ENCODE data around the gene MED13L.

MED13L gene

GRCh38 chr12:116057356-116057755, 220.1 kb downstream of the MED13L start:
- DNase-seq (ENCODE audit: low read depth): no peak
- TF ChIP-seq CTCF (IDR thresholded peaks at IDR 0.05; ENCODE audit: low read length, missing control alignments): no peak
- no peak overlapping the region for H3K4me3 ChIP-seq (replicated peaks; ENCODE audit: low read depth, low read length)

- no peak for DNase-seq (ENCODE audit: low read depth)
- H3K4me3 ChIP-seq (replicated peaks; ENCODE audit: low read depth, low read length): no peak overlapping the region
- no peak for TF ChIP-seq CTCF (IDR thresholded peaks at IDR 0.05; ENCODE audit: low read length, missing control alignments)
Observed at GRCh38 chr12:116055895-116056607, 221.4 kb downstream of the MED13L start.

- DNase-seq (ENCODE audit: low read depth): no peak
- no peak for TF ChIP-seq CTCF (IDR thresholded peaks at IDR 0.05; ENCODE audit: low read length, missing control alignments)
- no peak overlapping the region for H3K4me3 ChIP-seq (replicated peaks; ENCODE audit: low read depth, low read length)
Observed at GRCh38 chr12:116054280-116054679, 223.2 kb downstream of the MED13L start.

- DNase-seq (ENCODE audit: low read depth): peak; percentile 98
- no peak for TF ChIP-seq CTCF (IDR thresholded peaks at IDR 0.05; ENCODE audit: low read length, missing control alignments)
- H3K4me3 ChIP-seq (replicated peaks; ENCODE audit: low read depth, low read length): no peak overlapping the region
Observed at GRCh38 chr12:116053479-116054200, 223.9 kb downstream of the MED13L start.

- no peak for DNase-seq (ENCODE audit: low read depth)
- H3K4me3 ChIP-seq (replicated peaks; ENCODE audit: low read depth, low read length): no peak overlapping the region
- TF ChIP-seq CTCF (IDR thresholded peaks at IDR 0.05; ENCODE audit: low read length, missing control alignments): no peak
Observed at GRCh38 chr12:116050275-116050674, 227.2 kb downstream of the MED13L start.

GRCh38 chr12:116048879-116049278, 228.6 kb downstream of the MED13L start:
- no peak for TF ChIP-seq CTCF (IDR thresholded peaks at IDR 0.05; ENCODE audit: low read length, missing control alignments)
- H3K4me3 ChIP-seq (replicated peaks; ENCODE audit: low read depth, low read length): no peak overlapping the region
- DNase-seq (ENCODE audit: low read depth): no peak
